Stomach (tissue), 9 donors: ENCODE results near the gene CDHR5. TPM values are rescaled to one million over a fixed set of nuclear protein-coding genes. Genes with fewer than 3 reads are reported as not detected.

Source experiments
- DNase-seq, 2 donors: peaks; one replicate each; pipeline versions ENCODE4 v3.0.0 to v3.0.0-alpha.2; 2013 to 2019
- H3K27ac ChIP-seq, 5 donors: fragments of 200-600 bp in 4 of 5; sonication (generic) in 4 of 5; one replicate each; pipeline ENCODE4 v1.5.1; 2013 to 2019; ENCODE audit warnings: mild to moderate bottlenecking in 1 of 5, moderate library complexity in 1 of 5
- H3K27me3 ChIP-seq, 3 donors: fragments of 200-600 bp; sonication (generic); one replicate each; pipeline ENCODE4 v1.5.1; 2017 to 2019; ENCODE audit warnings: mixed run types in 1 of 3
- H3K36me3 ChIP-seq, 4 donors: fragments of 200-600 bp; sonication (generic); 1 replicate in 3 of 4; 2 replicates in 1 of 4; pipeline ENCODE4 v1.5.1; 2016 to 2019
- H3K4me1 ChIP-seq, 4 donors: fragments of 200-600 bp; sonication (generic); one replicate each; pipeline ENCODE4 v1.5.1; 2016 to 2019
- H3K4me3 ChIP-seq, 4 donors: fragments of 200-600 bp; sonication (generic) in 3 of 4; one replicate each; pipeline ENCODE4 v1.5.1; 2016 to 2019; ENCODE audit warnings: mild to moderate bottlenecking in 1 of 4
- H3K9me3 ChIP-seq, 4 donors: fragments of 200-600 bp; sonication (generic); one replicate each; pipeline ENCODE4 v1.5.1; 2016 to 2019
- EP300 ChIP-seq: sonication (generic); formaldehyde crosslinking; IDR thresholded peaks from one replicate; pipeline ENCODE4 v1.6.1; 2017; ENCODE audit warnings: antibody characterized with exemption
- POLR2A ChIP-seq, 4 donors: fragments of 450-650 bp; IDR thresholded peaks; one replicate each; pipeline ENCODE4 v1.6.1; 2016; ENCODE audit warnings: antibody characterized with exemption in 4 of 4, control low read depth in 2 of 4, mild to moderate bottlenecking in 1 of 4, moderate library complexity in 1 of 4
- POLR2AphosphoS5 ChIP-seq, 3 donors: sonication (generic); formaldehyde crosslinking; IDR thresholded peaks; one replicate each; pipeline ENCODE4 v1.6.1; 2016; ENCODE audit warnings: antibody characterized with exemption in 3 of 3
- WGBS, 5 donors: extraction: QIAGEN DNeasy Blood & Tissue Kit in 3 of 5; methylation state at CpG; one replicate each; pipeline versions ENCODE4 v1.1.5 to v1.1.7; 2013 to 2018; 5-methylcytosine and 5-hydroxymethylcytosine counted together
- intact Hi-C: fragments of 100-400 bp; cut with DNase I; formaldehyde crosslinking; loops from one replicate; pipeline ENCODE4 v1.15.1; 2023; ENCODE audit warnings: low total_unique reads
- polyA plus RNA-seq, 3 donors: library from polyadenylated mRNA; stranded (reverse); fragments of 200-250 nt; gene quantifications; one replicate each; pipeline ENCODE4 v1.2.3, GENCODE V29; 2013
- total RNA-seq, 5 donors: library from RNA; depleted of rRNA; stranded (reverse); fragments of >200 nt; gene quantifications; one replicate each; pipeline versions ENCODE4 v1.1.0 to v1.2.3, GENCODE V29; 2014 to 2016
- TF ChIP-seq, protein P1 (sequence below), 7 experiments: fragments of 450-650 bp in 4 of 7; fragments of 200-600 bp in 3 of 7; sonication (generic) in 3 of 7; IDR thresholded peaks; one replicate each; pipeline ENCODE4 v1.5.1; 2016 to 2019; ENCODE audit warnings: antibody characterized with exemption in 7 of 7, control low read depth in 2 of 7, mild to moderate bottlenecking in 1 of 7
- donor health status: healthy with polysubstance abuse.
- donor health status: Bipolar disorder and iron deficiency.
- donor health status: healthy.

CDHR5 gene
- total and polyA plus RNA-seq, 8 donors: 0.38 to 92.1 (median 2.8) TPM

DNA sequence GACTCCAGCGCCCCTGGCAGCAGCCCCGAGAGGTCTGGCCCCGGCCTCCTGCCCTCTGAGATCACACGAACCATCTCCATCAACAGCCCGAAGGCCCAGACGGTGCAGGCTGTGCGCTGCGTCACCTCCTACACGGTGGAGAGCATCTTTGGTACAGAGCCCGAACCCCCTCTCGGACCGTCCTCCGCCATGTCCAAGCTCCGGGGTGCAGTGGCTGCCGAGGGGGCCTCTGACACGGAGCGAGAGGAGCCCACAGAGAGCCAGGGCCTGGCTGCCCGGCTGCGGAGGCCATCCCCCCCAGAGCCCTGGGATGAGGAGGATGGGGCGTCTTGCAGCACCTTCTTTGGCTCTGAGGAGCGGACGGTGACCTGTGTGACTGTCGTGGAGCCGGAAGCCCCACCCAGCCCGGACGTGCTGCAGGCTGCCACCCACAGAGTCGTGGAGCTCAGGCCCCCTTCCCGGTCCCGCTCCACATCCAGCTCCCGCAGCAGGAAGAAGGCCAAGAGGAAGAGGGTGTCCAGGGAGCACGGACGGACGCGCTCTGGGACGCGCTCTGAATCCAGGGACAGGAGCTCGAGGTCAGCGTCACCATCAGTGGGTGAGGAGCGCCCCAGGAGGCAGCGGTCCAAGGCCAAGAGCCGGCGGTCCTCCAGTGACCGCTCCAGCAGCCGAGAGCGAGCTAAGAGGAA lies 16.6 kb downstream of the CDHR5 start:
- no peaks in the 10 kb centered on the region for H3K9me3 ChIP-seq
- no peak overlapping the region for H3K4me3 ChIP-seq
- intact Hi-C loops: no loop called here
- 90 to 95% (median 94%) methylated on average over 14 to 45 of the region's 45 CpGs for WGBS, 5 donors
- no peaks in the 10 kb centered on the region for H3K27me3 ChIP-seq
- DNase-seq: no peak
- peaks cover 97 to 100% (median 100%) of the 10 kb centered on the region in 4 donors for H3K36me3 ChIP-seq
- no peak overlapping the region for H3K27ac ChIP-seq
- TF ChIP-seq POLR2AphosphoS5 (IDR thresholded peaks at IDR 0.05) (no peak), POLR2A (IDR thresholded peaks at IDR 0.05) (no peak), EP300 (no peak)
- TF ChIP-seq, protein P1, sequence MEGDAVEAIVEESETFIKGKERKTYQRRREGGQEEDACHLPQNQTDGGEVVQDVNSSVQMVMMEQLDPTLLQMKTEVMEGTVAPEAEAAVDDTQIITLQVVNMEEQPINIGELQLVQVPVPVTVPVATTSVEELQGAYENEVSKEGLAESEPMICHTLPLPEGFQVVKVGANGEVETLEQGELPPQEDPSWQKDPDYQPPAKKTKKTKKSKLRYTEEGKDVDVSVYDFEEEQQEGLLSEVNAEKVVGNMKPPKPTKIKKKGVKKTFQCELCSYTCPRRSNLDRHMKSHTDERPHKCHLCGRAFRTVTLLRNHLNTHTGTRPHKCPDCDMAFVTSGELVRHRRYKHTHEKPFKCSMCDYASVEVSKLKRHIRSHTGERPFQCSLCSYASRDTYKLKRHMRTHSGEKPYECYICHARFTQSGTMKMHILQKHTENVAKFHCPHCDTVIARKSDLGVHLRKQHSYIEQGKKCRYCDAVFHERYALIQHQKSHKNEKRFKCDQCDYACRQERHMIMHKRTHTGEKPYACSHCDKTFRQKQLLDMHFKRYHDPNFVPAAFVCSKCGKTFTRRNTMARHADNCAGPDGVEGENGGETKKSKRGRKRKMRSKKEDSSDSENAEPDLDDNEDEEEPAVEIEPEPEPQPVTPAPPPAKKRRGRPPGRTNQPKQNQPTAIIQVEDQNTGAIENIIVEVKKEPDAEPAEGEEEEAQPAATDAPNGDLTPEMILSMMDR (IDR thresholded peaks at IDR 0.05): no peak
- peaks cover 10 to 30% (median 28%) of the 10 kb centered on the region in 4 donors for H3K4me1 ChIP-seq

DNA sequence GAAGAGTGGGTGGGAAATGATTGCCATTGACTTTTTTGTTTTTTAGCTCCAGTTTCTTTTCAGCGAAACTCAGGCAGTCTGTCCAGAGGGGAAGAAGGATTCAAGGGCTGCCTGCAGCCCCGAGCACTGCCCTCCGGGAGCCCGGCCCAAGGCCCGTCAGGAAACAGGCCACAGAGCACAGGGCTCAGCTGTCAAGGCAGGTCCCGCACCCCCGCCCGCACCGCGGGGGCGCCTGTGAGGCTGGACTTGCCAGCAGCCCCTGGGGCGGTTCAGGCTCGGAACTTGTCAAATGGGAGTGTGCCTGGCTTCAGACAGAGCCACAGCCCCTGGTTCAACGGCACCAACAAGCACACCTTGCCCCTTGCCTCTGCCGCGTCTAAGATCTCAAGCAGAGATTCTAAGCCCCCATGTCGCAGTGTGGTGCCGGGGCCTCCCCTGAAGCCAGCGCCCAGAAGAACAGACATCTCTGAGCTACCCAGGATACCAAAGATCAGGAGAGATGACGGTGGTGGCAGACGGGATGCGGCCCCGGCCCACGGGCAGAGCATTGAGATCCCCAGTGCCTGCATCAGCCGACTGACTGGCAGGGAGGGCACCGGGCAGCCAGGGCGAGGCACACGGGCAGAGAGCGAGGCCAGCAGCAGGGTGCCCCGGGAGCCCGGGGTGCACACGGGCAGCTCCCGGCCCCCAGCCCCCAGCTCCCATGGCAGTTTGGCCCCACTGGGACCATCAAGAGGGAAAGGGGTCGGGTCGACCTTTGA lies 17.6 kb downstream of the CDHR5 start:
- 90 to 95% (median 93%) methylated on average over 27 to 35 of the region's 35 CpGs for WGBS, 5 donors
- Histone ChIP-seq H3K4me3 (no peak overlapping the region), H3K4me1 (peaks cover under 1 to 21% (median 19%) of the 10 kb centered on the region in 4 donors), H3K36me3 (peaks cover 95 to 100% (median 100%) of the 10 kb centered on the region in 4 donors), H3K9me3 (no peaks in the 10 kb centered on the region), H3K27me3 (no peaks in the 10 kb centered on the region), H3K27ac (peak overlapping the region in 3 of 5 donors; percentile 60 to 75 (median 61))
- no peak for DNase-seq
- intact Hi-C loops: no loop called here
- no peak for TF ChIP-seq EP300
- TF ChIP-seq POLR2A (IDR thresholded peaks at IDR 0.05): no peak
- TF ChIP-seq POLR2AphosphoS5 (IDR thresholded peaks at IDR 0.05): no peak
- TF ChIP-seq, protein P1 (IDR thresholded peaks at IDR 0.05): no peak

DNA sequence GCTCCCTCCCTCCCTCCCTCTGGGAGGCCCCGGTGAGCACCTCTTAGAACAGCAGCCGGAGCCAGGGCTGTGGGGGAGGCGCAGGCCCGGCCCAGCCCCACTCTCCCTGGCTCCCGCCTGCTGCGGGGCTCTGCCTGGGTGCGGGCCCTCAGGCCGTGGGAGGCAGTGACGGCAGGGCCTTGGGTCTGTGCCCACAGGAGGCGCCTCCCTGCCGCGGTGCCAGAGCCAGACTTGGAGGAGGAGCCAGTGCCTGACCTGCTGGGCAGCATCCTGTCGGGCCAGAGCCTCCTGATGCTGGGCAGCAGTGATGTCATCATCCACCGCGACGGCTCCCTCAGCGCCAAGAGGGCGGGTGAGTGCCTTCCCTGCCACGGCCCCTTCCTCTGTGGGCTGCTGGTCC lies 18.5 kb downstream of the CDHR5 start:
- peak; percentile 72 to 80 for DNase-seq
- intact Hi-C loops: no loop called here
- Histone ChIP-seq H3K4me3 (no peak overlapping the region), H3K36me3 (peaks cover 95 to 100% (median 100%) of the 10 kb centered on the region in 4 donors), H3K4me1 (peaks cover 0 to 12% (median 10%) of the 10 kb centered on the region in 4 donors), H3K27me3 (no peaks in the 10 kb centered on the region), H3K9me3 (no peaks in the 10 kb centered on the region), H3K27ac (peak overlapping the region in 4 of 5 donors; percentile 26 to 75 (median 60))
- WGBS, 5 donors: 44 to 53% (median 49%) methylated on average over 13 to 19 of the region's 19 CpGs
- TF ChIP-seq, protein P1 (IDR thresholded peaks at IDR 0.05): no peak
- peak in 1 of 3 donors; percentile 64 for TF ChIP-seq POLR2AphosphoS5 (IDR thresholded peaks at IDR 0.05)

DNA sequence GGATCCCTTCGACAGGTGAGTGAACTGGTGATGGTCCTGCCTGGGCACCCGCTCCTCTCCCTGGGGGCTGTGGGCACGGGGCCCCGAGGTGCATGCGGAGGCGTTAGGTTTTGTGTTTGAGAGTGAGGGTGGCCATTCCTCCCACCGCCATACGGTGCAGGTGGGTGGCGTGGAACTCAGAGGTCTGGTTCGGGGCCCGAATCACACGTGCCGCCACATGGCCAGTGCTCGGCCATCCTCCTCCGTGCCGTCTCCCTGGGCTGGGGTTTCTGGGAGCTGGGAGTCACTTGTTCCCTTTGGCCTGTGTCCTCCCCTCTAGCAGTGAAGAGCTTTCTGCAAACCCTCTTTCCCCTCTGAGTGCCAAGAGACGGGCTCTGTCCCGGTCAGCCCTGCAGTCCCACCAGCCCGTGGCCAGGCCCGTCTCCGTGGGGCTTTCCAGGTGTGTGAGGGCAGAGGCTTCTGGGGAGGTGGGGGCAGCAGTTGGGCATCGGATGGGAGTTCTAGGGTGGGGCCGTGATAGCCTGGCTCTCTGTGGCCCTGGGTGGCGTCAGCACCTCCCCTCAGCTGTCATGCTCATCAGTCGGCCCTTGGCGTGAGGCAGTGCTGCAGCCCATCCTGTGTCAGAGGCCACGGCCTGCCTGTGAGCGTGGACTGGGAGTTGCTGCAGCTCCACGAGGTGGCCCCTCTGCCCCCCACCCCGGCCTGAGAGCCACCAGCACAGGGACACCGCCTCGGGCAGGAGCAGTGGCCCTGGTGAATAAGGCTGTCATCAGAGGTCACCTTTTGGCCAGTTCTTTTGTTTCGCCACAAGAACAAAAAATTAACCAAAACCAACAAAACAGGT lies 19.2 kb downstream of the CDHR5 start:
- DNase-seq: peak in 1 of 2 donors; percentile 6

More for the DNA sequence above, 19.2 kb downstream of the CDHR5 start:
- peaks cover 94 to 100% (median 100%) of the 10 kb centered on the region in 4 donors for H3K36me3 ChIP-seq
- TF ChIP-seq EP300: no peak
- no peak for TF ChIP-seq POLR2A (IDR thresholded peaks at IDR 0.05)
- TF ChIP-seq POLR2AphosphoS5 (IDR thresholded peaks at IDR 0.05): no peak
- TF ChIP-seq, protein P1 (IDR thresholded peaks at IDR 0.05): no peak
- H3K27me3 ChIP-seq: no peaks in the 10 kb centered on the region
- WGBS, 5 donors: 73 to 96% (median 92%) methylated on average over 11 to 33 of the region's 33 CpGs
- intact Hi-C loops: no loop called here
- H3K4me3 ChIP-seq: no peak overlapping the region
- no peaks in the 10 kb centered on the region for H3K9me3 ChIP-seq
- H3K4me1 ChIP-seq: peaks cover 0 to 11% (median 8%) of the 10 kb centered on the region in 4 donors
- H3K27ac ChIP-seq: peak overlapping the region in 4 of 5 donors; percentile 26 to 75 (median 60)
